GM21526 (cell line): Measurements from ENCODE around the gene WDR90.

Source experiments
- ATAC-seq: cut with Tn5 transposase; IDR thresholded peaks from one replicate; pipeline ENCODE4 v1.9.1; 2021; ENCODE audit warnings: moderate library complexity; ENCODE audit not compliant: unreplicated experiment, low FRiP score

WDR90 gene

GRCh38 chr16:674214-674881 is 25.2 kb downstream of the WDR90 start:
- ATAC-seq = no peak

DNA sequence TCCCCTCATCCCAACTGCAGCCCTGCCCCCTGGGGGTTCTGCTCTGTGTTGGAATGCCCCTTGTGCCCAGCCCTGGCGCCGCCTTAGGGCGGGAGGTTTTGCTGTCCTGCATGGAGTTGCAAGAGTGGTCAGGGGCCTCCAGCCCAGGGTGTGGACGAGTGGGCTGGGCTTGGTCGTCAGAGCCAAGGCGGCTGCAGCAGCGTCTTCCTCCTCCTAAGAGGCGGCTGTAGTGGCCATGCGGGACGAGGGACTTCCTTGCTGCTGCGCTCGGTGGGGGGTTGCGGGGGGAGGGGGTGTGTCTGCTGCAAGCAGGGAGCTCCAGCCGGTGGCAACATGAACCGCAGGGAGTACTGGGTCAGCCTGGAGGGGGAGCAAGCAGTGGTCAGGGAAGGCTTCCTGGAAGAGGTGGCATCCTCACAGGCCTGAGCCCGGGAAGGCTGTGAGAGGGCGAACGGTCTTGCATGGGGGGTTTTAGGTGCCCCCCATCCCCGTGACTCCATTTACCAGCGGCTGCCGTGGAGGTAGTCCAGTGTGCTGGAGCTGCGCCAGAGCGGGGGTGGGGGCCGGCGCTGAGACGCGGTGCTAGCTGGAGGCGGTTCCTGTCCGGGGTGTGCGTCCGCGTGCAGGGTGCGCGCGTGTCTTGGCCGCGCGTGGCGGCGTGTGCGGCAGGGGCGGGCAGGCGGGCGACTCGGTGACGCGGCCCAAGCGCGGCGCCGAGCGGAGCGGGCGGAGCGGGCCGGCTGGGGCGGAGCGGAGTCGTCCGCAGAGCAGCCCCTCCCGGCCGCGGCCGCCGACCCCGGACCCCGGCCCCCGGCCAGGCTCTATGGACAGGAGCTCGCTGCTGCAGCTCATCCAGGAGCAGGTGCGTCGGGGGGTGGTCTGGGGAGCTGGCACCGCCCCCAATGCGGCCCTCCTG is 26.1 kb downstream of the WDR90 start, which contains the start of gene RHBDL1:
Gene RHBDL1, plus strand, starts transcription at position 704 of the 916 bp plus-strand sequence. Its CDS starts 120 bp downstream, at position 824.
- no peak for ATAC-seq

DNA sequence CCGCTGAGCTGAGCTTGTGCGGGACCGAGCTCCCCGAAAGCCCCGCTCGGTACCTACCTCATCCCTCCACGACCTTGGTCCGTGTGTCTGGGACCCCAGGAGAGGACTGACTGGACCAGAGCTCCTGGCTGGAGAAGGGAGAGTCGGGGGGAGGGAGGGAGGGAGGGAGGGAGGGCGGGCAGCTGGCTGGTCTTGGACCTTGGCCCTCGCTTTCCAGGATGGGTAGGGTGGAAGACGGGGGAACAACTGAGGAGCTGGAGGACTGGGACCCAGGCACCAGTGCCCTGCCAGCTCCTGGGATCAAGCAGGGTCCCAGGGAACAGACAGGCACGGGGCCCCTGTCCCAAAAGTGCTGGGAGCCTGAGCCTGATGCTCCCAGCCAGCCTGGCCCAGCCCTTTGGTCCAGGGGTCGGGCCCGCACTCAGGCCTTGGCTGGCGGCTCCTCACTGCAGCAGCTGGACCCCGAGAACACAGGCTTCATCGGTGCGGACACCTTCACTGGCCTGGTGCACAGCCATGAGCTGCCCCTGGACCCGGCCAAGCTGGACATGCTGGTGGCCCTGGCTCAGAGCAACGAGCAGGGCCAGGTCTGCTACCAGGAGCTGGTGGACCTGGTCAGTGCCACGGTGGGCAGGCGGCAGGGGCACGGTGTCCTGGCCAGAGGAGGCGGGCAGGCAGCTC is 26.9 kb downstream of the WDR90 start:
- no peak for ATAC-seq

DNA sequence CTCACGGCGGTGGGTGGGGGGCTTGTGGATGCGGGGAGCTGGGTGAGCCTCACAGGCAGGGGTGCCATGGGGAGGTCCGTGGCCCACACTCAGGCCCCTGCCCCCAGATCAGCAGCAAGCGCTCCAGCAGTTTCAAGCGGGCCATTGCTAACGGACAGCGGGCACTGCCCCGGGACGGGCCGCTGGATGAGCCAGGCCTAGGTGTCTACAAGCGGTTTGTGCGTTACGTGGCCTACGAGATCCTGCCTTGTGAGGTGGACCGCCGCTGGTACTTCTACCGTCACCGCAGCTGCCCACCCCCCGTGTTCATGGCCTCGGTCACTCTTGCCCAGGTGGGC is 27.4 kb downstream of the WDR90 start:
- ATAC-seq = no peak

DNA sequence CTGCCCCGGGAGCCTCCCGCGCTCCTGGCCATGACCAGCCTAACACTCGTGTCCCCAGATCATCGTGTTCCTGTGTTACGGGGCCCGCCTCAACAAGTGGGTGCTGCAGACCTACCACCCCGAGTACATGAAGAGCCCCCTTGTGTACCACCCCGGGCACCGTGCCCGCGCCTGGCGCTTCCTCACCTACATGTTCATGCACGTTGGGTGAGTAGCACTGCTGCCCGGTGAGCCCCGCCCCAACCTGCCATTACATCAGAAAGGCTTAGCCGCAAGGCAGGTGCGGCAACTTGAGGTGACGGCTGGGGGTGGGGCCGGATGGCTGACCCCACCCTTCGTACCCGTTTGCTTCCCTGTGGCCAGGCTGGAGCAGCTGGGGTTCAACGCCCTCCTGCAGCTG is 27.7 kb downstream of the WDR90 start:
- ATAC-seq = no peak

DNA sequence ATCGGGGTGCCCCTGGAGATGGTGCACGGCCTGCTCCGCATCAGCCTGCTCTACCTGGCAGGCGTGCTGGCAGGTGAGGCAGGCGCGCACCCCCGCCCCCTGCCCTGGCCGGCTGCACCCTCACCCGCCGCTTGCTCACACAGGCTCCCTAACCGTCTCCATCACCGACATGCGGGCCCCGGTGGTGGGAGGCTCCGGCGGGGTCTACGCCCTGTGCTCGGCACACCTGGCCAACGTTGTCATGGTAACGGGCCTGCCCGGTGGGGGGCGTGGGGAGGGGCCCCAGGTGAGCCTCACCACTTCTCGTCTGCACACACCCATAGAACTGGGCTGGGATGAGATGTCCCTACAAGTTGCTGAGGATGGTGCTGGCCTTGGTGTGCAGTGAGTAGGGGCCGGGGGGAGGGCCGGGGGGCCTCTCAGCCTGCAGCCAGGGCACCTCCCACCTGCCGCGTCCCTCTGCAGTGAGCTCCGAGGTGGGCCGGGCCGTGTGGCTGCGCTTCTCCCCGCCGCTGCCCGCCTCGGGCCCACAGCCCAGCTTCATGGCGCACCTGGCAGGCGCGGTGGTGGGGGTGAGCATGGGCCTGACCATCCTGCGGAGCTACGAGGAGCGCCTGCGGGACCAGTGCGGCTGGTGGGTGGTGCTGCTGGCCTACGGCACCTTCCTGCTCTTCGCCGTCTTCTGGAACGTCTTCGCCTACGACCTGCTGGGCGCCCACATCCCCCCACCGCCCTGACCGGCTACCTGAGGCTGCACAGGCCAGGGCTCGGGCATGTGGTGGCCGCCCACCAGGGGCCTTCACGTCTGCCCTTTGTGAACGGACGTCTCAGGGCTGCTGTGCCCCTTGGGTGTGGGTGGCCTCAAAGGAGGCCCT is 28.4 kb downstream of the WDR90 start:
- no peak for ATAC-seq

DNA sequence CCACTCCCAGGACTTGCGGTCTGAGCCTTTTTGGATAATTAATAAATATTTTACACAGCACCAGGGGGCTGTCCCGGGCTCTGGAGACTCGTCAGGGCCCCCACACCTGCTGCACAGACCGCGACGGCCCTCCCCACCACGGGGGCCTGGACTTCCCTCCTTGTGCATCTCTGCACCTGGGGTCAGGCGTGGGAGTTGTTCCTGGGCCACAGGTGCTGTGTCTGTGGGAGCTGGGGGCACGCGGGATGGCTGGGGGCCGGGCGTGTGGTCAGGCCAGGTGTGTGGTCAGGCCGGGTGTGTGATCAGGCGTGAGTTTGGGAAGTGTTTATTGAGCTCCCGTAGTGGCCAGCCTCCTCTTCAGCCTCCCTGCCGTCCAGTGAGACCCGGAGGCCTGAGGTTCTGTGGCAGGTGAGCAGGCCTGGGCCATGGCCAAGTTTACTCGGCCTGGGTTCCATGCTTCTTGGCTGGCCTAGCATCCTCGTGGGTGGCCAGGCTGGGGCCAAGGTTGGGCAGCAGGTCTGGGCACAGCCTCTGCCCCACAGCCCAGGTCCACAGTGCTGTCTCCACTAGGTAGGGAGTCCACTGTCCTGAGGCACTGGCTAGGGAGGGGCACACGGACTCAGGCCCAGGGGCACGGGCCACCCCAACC is 29.2 kb downstream of the WDR90 start:
- ATAC-seq = no peak

- no peak for ATAC-seq
Observed at GRCh38 chr16:678858-679813, 30.0 kb downstream of the WDR90 start.

GRCh38 chr16:679814-680624 is 30.9 kb downstream of the WDR90 start, which contains the start of gene STUB1:
STUB1 (plus strand) TSS chr16:680410; CDS start chr16:680526, 116 bp downstream.
- ATAC-seq = no peak

- ATAC-seq = no peak
Observed at GRCh38 chr16:680625-680945, 31.4 kb downstream of the WDR90 start.

DNA sequence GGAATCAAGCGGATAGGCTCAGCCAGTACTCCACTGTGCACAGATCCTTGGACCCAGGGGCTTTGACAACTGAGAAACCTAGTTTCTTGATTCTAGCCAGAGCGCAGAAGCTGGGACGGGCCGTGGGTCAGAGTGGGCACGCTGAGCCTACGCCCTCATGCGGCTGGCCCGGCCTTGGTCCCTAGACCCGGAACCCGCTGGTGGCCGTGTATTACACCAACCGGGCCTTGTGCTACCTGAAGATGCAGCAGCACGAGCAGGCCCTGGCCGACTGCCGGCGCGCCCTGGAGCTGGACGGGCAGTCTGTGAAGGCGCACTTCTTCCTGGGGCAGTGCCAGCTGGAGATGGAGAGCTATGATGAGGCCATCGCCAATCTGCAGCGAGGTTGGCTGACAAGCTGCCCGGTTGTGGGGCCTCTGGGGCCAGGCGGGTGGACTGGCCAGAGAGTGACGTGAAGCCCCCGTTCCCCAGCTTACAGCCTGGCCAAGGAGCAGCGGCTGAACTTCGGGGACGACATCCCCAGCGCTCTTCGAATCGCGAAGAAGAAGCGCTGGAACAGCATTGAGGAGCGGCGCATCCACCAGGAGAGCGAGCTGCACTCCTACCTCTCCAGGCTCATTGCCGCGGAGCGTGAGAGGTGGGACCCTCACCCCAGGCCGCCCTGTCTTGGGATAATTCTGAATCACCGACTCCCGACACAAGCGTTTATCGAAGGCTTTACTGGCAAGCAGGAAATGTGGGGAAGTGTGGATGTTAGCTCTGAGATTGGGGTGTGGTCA is 32.0 kb downstream of the WDR90 start:
- no peak for ATAC-seq

- ATAC-seq = no peak
Observed at GRCh38 chr16:681746-682427, 32.7 kb downstream of the WDR90 start.

GRCh38 chr16:682493-683395 is 33.6 kb downstream of the WDR90 start:
- ATAC-seq = no peak

- ATAC-seq = no peak
Observed at GRCh38 chr16:683396-684070, 34.4 kb downstream of the WDR90 start.
